Urinary bladder (tissue), 4 donors: ENCODE data around the gene MYH11. TPM values are rescaled to one million over a fixed set of nuclear protein-coding genes. Genes with fewer than 3 reads are reported as not detected.
A peak's percentile ranks its signal among the peaks of the same experiment; 100 is the strongest.
"Not testable (repeated sequence)": the region's sequence is repeated elsewhere in the genome, so short reads cannot be mapped to it uniquely, and the experiment has no call there.

Experiments used
- DNase-seq: peaks from one replicate; pipeline ENCODE4 v3.0.0-alpha.2; 2015; ENCODE audit errors: extremely low spot score
- H3K27ac ChIP-seq: one replicate; pipeline ENCODE4 v1.5.1; 2013; ENCODE audit warnings: low read depth, mild to moderate bottlenecking, moderate library complexity
- H3K36me3 ChIP-seq: one replicate; pipeline ENCODE4 v1.6.1; 2013; ENCODE audit warnings: mild to moderate bottlenecking, moderate library complexity; ENCODE audit not compliant: insufficient read depth
- H3K4me1 ChIP-seq: one replicate; pipeline ENCODE4 v1.6.1; 2013; ENCODE audit warnings: mild to moderate bottlenecking, moderate library complexity; ENCODE audit not compliant: insufficient read depth
- H3K4me3 ChIP-seq: one replicate; pipeline ENCODE4 v1.5.1; 2013; ENCODE audit warnings: low read depth, low read length
- WGBS: extraction: QIAGEN DNeasy Blood & Tissue Kit; methylation state at CpG from one replicate; pipeline ENCODE4 v1.1.7; 2013; 5-methylcytosine and 5-hydroxymethylcytosine counted together
- polyA plus RNA-seq: library from polyadenylated mRNA; stranded (reverse); fragments of 200-250 nt; gene quantifications from one replicate; pipeline ENCODE4 v1.2.3, GENCODE V29; 2013
- total RNA-seq: library from RNA; depleted of rRNA; stranded (reverse); fragments of >200 nt; gene quantifications from one replicate; pipeline ENCODE4 v1.2.3, GENCODE V29; 2014
- donor health status: healthy with polysubstance abuse.
- donor health status: healthy.

Gene MYH11
- total and polyA plus RNA-seq, 2 donors = 1,069 to 5,010 TPM

DNA sequence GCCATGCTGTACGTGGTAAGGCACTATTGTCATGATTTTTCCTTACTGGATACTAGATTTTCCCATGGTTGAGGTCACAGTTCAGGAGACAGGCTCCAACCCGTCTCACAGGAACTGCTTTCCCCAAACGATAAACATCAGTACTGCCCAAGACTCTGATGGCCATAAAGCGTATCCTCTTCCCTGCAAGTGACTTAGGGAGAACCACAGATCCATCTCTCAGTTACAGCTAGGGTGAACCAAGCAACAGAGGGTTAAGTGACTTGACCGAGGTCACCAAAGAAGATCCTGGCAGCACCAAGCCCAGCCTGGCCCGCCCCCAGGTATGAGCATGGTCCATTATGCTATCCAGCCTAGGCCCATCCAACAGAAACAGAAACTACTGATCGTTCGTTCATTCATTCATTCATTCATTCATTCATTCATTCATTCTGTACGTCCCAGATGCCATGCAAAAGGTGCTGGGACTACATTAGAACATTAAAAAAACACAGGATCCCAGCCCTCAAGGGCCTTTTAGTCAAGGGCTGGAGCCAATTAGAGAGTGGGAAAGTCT lies 31.0 kb downstream of the MYH11 start:
- Histone ChIP-seq H3K36me3 (no peaks in the 10 kb centered on the region), H3K4me1 (no peaks in the 10 kb centered on the region), H3K4me3 (no peak overlapping the region), H3K27ac (no peak overlapping the region)
- WGBS = 42% methylated on average over 9 of the region's 9 CpGs
- DNase-seq = no peak

DNA sequence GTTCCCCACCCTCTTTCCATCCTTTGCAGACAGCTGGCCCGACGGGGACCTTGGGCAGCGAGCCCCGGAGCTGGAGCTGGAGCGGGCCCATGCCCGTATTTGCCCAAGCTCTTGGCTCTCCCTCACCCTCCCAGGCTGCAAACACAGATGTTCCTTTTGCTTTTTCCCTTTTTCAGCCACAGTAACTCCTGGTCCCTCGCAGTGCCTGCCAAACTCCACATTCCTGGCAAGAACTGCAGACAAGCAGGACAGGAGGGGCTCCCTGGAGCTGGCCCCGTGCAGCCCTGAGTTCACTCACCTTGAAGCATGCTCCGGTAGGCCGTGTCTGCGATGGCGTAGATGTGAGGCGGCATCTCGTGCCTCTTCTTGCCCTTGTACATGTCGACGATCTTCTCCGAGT lies 33.9 kb downstream of the MYH11 start:
- Histone ChIP-seq H3K36me3 (no peaks in the 10 kb centered on the region), H3K27ac (no peak overlapping the region), H3K4me3 (no peak overlapping the region), H3K4me1 (no peaks in the 10 kb centered on the region)
- no peak for DNase-seq
- 48% methylated on average over 17 of the region's 17 CpGs for WGBS

DNA sequence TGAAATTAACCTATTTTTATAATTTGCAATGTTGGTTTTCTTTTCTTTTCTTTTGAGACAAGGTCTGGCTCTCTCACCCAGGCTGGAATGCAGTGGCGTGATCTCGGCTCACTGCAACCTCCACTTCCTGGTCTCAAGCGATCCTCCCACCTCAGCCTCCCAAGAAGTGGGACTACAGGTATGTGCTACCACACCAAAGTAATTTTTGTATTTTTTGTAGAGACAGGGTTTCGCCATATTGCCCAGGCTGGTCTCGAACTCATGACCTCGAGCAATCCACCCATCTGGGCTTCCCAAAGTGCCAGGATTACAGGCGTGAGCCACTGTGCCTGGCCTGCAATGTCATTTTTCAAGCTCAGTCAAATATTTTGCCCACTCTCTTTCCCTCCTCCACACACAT lies 36.0 kb downstream of the MYH11 start:
- 68% methylated on average over 7 of the region's 7 CpGs for WGBS
- no peaks in the 10 kb centered on the region for H3K36me3 ChIP-seq
- H3K27ac ChIP-seq = no peak overlapping the region
- no peak for DNase-seq
- no peak overlapping the region for H3K4me3 ChIP-seq
- H3K4me1 ChIP-seq = no peaks in the 10 kb centered on the region

DNA sequence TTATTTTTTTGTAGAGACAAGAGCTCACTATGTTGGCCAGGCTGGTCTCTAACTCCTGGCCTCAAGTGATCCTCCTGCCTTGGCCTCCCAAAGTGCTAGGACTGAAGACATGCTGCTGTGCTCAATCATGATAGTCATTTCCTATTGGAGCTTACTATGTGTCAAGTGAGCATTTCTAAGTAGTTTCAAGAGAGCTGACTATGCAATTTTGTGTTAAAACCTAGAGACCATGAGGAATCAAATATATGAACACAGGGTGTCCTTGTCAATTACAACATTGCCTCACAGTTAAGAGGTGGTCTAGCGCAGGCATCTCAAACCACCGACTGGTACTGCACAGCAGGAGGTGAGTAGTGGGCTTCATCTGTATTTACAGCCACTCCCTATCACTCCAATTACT lies 37.8 kb downstream of the MYH11 start:
- no peaks in the 10 kb centered on the region for H3K36me3 ChIP-seq
- H3K4me1 ChIP-seq = no peaks in the 10 kb centered on the region
- H3K4me3 ChIP-seq = no peak overlapping the region
- no peak overlapping the region for H3K27ac ChIP-seq
- no peak for DNase-seq
- WGBS = 82% methylated on average over 2 of the region's 2 CpGs

DNA sequence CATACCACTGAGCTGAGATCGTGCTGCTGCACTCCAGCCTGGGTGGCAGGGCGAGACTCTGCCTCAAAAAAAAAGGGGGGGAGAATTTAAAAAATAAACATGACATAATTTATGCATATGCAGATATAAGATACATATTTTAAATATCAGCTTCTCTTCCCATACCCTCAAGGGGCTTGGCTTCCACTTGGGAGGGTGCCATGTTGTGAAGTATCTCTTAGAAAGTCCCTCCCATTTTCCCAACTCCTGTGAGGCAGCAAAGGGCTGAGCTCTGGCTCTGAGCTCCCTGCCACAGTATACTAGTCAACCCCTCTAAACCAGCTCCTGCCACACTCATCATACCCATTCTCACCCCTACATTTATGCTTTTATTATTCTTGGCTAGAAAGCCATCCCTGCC lies 39.4 kb downstream of the MYH11 start:
- no peak for DNase-seq
- no peak overlapping the region for H3K27ac ChIP-seq
- H3K36me3 ChIP-seq = no peaks in the 10 kb centered on the region
- no peak overlapping the region for H3K4me3 ChIP-seq
- 64% methylated on average over 2 of the region's 2 CpGs for WGBS
- no peaks in the 10 kb centered on the region for H3K4me1 ChIP-seq

DNA sequence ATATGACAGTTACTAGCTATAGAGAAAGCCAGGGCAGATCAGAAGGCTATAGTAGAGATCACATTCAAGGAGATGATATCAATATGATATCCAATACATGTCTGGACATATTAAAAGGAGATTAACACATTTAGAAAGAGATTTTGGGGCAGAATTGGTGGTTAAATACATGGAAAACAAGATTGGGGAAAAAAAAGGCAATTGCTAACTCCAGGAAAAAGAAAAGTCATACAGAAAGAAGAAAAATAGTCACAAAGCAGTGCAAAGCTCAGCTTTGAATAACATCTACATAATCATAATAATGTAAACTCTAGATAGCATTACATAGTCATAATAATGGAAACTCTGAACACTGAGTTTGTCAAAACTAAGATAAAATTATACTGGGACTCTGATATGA lies 40.6 kb downstream of the MYH11 start:
- no peak overlapping the region for H3K4me3 ChIP-seq
- no peaks in the 10 kb centered on the region for H3K36me3 ChIP-seq
- H3K27ac ChIP-seq = peak overlapping the region; percentile 16
- no peak for DNase-seq
- no peaks in the 10 kb centered on the region for H3K4me1 ChIP-seq

DNA sequence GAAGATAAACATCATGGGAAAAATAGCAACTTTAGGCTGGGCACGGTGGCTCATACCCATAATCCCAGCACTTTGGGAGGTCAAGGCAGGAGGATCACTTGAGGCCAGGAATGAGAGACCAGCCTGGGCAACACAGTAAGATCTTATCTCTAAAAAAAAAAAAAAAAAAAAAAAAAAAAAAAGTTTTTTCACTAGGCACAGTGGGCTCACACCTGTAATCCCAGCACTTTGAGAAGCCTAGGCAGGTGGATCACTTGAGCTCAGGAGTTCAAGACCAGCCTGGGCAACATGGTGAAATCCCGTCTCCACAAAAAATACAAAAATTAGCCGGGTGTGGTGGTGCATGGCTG lies 44.5 kb downstream of the MYH11 start:
- H3K4me3 ChIP-seq, H3K27ac ChIP-seq, H3K4me1 ChIP-seq, H3K36me3 ChIP-seq, DNase-seq: not testable (repeated sequence)
- 44% methylated on average over 3 of the region's 3 CpGs for WGBS

DNA sequence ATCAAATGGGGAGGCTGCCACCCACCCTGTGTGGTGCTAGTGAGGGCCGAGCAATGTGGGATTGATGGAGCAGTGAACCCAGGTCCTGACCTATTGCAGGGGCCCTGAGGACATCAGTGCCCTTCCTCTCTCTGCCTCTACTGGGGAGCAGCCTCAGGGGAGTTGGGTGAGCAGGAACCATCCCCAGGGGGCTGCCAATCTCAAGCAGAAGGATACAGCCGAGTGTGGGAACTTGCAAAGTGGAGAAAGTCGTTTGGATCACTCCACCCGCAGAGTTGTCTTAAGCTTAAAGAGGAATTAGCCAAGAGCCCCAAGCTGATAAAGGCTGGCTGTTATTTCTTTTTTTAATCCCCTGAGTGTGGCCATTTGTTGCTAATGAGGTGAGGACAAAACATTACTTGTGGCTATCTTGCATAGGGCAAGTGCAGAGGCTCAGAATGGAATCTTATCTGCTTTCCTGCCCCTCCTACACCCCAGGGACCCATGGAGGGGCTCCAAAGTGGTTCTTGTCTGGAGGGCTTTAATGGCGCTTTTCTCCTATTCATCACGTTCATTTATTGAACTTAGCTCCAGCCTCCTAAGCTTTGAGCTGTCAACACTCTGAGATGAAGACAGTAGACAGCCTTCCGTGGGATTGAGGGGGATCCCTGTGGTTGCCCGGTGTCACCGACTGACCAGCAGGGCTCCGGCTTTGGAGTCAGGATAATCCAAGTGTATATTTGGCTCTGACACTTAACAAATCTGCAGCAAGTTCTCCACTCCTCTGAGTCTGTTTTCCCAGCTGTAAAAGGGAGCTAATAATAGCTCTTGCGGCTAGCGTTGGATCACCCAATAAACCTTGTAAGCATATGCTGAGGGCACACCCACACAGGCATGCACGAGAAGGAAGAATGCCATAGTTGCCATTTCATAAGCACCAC lies 45.1 kb downstream of the MYH11 start:
- no peaks in the 10 kb centered on the region for H3K36me3 ChIP-seq
- no peak overlapping the region for H3K4me3 ChIP-seq
- no peak overlapping the region for H3K27ac ChIP-seq
- 15% methylated on average over 13 of the region's 13 CpGs for WGBS
- H3K4me1 ChIP-seq = no peaks in the 10 kb centered on the region
- DNase-seq = peak; percentile 50

DNA sequence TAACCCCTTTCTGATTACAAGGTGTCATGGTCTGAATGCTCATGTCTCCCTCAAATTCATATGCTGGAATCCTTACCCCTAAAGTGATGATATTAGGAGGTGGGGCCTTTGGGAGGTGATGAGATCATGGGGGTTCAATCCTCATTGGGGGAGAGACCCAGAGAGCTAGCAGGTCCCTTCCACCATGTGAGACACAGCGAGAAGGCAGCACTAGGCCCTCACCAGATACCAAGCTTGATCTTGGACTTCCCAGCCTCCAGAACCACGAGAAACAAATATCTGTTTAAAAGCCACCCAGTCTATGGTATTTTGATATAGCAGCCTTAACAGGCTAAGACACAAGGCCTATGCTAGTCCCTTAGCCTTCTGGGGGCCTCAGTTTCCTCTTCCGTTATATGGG lies 45.9 kb downstream of the MYH11 start:
- Histone ChIP-seq H3K27ac (no peak overlapping the region), H3K36me3 (no peaks in the 10 kb centered on the region), H3K4me1 (no peaks in the 10 kb centered on the region), H3K4me3 (no peak overlapping the region)
- DNase-seq = no peak
- WGBS = 69% methylated on average over 3 of the region's 3 CpGs

DNA sequence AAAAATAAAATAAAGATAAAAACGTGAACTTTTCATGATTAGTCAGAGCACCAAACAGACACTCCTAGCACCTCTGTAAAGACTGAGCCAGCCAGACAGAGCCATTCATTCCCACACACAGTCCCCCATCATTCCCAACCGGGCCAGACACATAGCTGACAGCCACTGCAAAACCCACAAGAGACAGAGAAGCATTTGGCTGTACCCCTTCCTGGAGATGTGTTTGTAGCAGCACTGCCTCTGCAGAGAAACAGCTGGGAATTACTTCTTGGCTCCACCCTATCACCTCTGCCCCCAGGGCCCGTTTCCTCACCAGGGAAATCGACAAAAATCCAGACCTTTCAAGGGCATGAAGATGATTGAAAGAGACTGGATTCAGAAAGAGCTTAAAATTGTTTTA lies 46.4 kb downstream of the MYH11 start:
- H3K27ac ChIP-seq = no peak overlapping the region
- no peaks in the 10 kb centered on the region for H3K4me1 ChIP-seq
- no peak overlapping the region for H3K4me3 ChIP-seq
- WGBS = 19% methylated on average over 4 of the region's 4 CpGs
- DNase-seq = no peak
- no peaks in the 10 kb centered on the region for H3K36me3 ChIP-seq

DNA sequence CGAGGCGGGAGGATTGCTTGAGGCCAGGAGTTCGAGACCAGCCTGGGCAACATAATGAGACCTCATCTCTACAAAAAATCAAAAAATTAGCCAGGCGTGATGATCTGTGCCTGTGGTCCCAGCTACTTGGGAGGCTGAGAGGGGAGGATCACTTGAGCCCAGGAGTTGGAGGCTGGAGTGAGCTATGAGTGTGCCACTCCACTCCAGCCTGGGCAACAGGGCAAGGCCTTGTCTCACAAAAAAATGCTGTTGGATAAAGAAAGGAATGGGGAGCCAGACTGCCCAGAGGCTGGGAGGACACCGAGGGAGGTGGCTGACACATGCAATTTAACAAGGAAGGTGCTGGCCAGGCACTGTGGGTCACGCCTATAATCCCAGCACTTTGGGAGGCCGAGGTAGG lies 47.5 kb downstream of the MYH11 start:
- 66% methylated on average over 7 of the region's 7 CpGs for WGBS
- H3K36me3 ChIP-seq, DNase-seq: not testable (repeated sequence)

DNA sequence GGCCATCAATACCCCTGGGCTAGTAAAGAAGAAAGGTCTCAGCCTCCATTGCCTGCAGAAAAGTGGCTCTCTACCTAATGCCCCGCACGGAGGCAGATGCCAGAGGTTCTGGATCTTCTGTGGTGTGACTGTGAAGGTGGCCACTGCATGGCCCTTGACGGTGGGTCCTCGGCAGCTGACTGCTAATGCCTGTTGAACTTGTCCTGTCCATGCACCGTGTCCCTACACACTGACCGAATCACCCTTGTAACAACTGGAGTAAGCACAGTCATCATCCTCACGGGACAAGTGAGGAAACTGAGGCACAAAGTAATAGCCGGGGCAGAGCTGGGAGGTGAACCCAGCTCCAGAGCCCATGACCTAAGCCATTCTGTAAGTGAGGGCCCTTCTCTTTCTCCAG lies 48.8 kb downstream of the MYH11 start:
- Histone ChIP-seq H3K27ac (no peak overlapping the region), H3K4me3 (no peak overlapping the region)

More for the DNA sequence above, 47.5 kb downstream of the MYH11 start:
- not testable (repeated sequence) for H3K4me3 ChIP-seq, H3K4me1 ChIP-seq, H3K27ac ChIP-seq

DNA sequence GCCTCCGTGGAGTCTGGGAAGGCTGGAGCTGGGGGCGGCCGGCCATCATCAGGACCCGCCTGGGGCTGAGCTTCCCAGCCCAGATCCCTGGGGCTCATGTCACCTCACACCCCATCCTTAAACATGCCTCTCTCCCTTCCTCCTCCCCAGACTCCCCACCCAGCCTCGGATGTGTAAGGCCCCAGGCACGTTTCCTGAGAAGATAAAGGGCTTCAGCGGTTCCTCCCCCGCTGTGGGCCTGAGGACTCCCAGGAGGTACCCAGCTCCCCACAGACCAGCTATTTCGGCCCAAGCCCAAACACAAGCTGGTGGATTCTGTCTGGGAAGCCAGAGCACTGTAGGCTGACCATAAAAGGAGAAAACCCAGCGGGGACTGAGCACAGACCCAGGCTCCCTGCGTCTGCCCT lies 49.2 kb downstream of the MYH11 start:
- H3K36me3 ChIP-seq = no peaks in the 10 kb centered on the region
- WGBS = 23% methylated on average over 11 of the region's 11 CpGs
- no peak overlapping the region for H3K4me3 ChIP-seq
- DNase-seq = no peak
- no peaks in the 10 kb centered on the region for H3K4me1 ChIP-seq
- no peak overlapping the region for H3K27ac ChIP-seq

More for the DNA sequence above, 48.8 kb downstream of the MYH11 start:
- Histone ChIP-seq H3K4me1 (no peaks in the 10 kb centered on the region), H3K36me3 (no peaks in the 10 kb centered on the region)
- 56% methylated on average over 8 of the region's 8 CpGs for WGBS
- DNase-seq = no peak

DNA sequence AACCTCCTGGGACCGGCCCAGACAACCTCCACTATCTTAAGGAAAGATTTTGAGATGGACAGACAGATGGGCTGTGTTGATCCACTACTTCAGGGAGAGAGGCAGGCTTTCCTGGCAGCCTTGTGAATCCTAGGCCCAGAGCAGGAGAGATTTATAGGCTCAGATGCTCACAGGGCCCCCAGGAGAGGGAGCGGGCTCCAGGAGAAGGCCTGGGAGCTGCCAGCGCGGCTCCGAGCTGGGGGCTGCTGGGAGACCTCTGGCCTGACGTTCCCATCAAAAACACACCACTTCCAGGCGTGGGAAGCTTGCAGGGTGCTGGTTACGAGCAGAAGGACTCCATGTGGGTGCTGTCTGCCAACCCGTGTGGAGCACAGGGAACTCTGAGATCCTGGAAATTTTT lies 53.2 kb downstream of the MYH11 start:
- H3K4me1 ChIP-seq = no peaks in the 10 kb centered on the region
- 43% methylated on average over 9 of the region's 9 CpGs for WGBS
- H3K36me3 ChIP-seq = no peaks in the 10 kb centered on the region
- H3K4me3 ChIP-seq = no peak overlapping the region
- peak; percentile 56 for DNase-seq
- H3K27ac ChIP-seq = no peak overlapping the region
